Testis (tissue), 2 donors: ENCODE data around the gene TEX52.

Source experiments
- CTCF ChIP-seq, 3 experiments: fragments of 450-650 bp in 2 of 3; fragments of 200-600 bp in 1 of 3; sonication (generic) in 1 of 3; IDR thresholded peaks; one replicate each; pipeline ENCODE4 v1.5.1; 2016 to 2019; ENCODE audit warnings: antibody characterized with exemption in 3 of 3, mild to moderate bottlenecking in 2 of 3, moderate library complexity in 1 of 3
- POLR2A ChIP-seq: fragments of 450-650 bp; IDR thresholded peaks from one replicate; pipeline ENCODE4 v1.6.1; 2017; ENCODE audit warnings: antibody characterized with exemption, mild to moderate bottlenecking, moderate library complexity

DNA sequence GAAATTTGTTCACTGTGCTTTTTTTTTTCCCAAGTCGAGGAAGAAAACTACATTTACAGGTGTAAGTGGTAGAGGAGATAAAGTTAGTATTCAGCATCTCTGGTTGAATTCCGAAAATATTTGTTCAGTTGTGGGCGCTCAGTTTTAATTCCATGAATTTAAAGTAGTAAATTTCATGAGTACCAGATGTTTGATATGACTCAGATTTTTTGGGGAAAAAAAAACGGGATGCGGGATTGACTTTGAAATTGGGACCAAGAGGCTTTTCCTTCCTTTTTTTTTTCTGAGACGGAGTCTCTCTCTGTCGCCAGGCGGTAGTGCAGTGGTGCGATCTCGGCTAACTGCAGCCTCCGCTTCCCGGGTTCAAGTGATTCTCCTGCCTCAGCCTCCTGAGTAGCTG lies 35.4 kb upstream of the TEX52 start:
- TF ChIP-seq CTCF (IDR thresholded peaks at IDR 0.05) (no peak), POLR2A (no peak)
